Vagina (tissue), 2 donors: ENCODE data around the gene PEPD.

ENCODE experiments used
- POLR2A ChIP-seq, 2 donors: fragments of 450-650 bp; IDR thresholded peaks; one replicate each; pipeline ENCODE4 v1.6.1; 2017; ENCODE audit warnings: antibody characterized with exemption in 2 of 2, mild to moderate bottlenecking in 2 of 2, moderate library complexity in 2 of 2
- POLR2AphosphoS5 ChIP-seq, 2 donors: sonication (generic); formaldehyde crosslinking; IDR thresholded peaks; one replicate each; pipeline ENCODE4 v1.9.0; 2017; ENCODE audit warnings: antibody characterized with exemption in 2 of 2, mild to moderate bottlenecking in 2 of 2, low read depth in 1 of 2; ENCODE audit not compliant: insufficient read depth in 1 of 2
- TF ChIP-seq, protein P1 (sequence below), 3 experiments: fragments of 450-650 bp in 2 of 3; fragments of 200-600 bp in 1 of 3; sonication (generic) in 1 of 3; IDR thresholded peaks; one replicate each; pipeline ENCODE4 v1.5.1; 2017 to 2019; ENCODE audit warnings: antibody characterized with exemption in 3 of 3, mild to moderate bottlenecking in 2 of 3, moderate library complexity in 2 of 3

GRCh38 chr19:33445442-33446329 is 75.9 kb downstream of the PEPD start:
- no peak for TF ChIP-seq POLR2AphosphoS5 (IDR thresholded peaks at IDR 0.05; ENCODE audit: insufficient read depth in 1 of 2, low read depth in 1 of 2)
- TF ChIP-seq, protein P1, sequence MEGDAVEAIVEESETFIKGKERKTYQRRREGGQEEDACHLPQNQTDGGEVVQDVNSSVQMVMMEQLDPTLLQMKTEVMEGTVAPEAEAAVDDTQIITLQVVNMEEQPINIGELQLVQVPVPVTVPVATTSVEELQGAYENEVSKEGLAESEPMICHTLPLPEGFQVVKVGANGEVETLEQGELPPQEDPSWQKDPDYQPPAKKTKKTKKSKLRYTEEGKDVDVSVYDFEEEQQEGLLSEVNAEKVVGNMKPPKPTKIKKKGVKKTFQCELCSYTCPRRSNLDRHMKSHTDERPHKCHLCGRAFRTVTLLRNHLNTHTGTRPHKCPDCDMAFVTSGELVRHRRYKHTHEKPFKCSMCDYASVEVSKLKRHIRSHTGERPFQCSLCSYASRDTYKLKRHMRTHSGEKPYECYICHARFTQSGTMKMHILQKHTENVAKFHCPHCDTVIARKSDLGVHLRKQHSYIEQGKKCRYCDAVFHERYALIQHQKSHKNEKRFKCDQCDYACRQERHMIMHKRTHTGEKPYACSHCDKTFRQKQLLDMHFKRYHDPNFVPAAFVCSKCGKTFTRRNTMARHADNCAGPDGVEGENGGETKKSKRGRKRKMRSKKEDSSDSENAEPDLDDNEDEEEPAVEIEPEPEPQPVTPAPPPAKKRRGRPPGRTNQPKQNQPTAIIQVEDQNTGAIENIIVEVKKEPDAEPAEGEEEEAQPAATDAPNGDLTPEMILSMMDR (IDR thresholded peaks at IDR 0.05) = no peak
- no peak for TF ChIP-seq POLR2A (IDR thresholded peaks at IDR 0.05)
